Activated CD4-positive, alpha-beta T cell treated with anti-CD3 and anti-CD28 coated beads, Interleukin-2, amount 50 U/mL, for 24 hours (primary cell): ENCODE measurements around the gene ZDHHC24.

Experiments used
- DNase-seq, 2 donors: peaks; one replicate each; pipeline ENCODE4 v3.0.0-alpha.2; 2020; ENCODE audit warnings: low read depth in 1 of 2, low spot score in 1 of 2

Gene ZDHHC24

DNA sequence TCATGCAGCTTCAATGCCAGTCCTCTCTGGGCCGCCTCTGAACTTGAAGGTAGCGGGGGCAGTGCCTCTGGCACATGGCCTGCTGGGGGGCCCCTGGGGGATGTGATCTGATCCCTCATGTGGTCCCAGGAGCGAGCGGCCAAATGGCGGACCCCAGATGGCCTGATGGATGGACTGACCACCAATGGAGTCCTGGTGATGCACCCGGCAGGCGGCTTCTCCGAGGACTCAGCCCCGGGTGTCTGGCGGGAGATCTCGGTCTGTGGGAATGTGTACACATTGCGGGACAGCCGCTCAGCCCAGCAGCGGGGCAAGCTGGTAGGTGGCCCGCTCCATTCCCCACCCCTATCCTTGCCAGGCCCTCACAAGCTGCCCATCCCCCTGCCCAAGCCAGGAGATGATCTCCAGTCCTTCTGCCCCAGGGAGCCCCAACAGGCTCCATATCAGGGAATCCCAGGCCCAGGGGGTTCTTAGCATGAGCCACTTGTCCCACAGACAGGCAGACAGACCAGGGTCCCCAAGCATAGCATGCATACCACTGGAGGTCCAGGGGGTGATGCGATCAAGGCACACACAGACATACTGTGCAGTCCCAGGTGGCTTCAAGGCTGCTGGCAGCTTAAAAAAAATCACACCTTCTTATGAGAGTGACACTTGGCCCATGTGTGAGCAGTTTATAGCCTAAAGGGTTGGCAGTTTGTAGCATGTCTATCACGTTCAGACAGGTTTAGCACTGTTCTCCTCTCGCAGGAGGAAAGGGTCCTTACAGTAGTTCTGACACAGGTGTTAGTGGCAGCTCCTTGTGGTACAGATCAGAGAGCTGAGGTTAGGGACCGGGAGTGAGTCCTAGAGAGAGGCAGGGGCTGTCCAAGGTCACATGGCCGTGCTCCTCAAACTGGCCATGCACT, 72.0 kb downstream of the ZDHHC24 start:
- DNase-seq = no peak

DNA sequence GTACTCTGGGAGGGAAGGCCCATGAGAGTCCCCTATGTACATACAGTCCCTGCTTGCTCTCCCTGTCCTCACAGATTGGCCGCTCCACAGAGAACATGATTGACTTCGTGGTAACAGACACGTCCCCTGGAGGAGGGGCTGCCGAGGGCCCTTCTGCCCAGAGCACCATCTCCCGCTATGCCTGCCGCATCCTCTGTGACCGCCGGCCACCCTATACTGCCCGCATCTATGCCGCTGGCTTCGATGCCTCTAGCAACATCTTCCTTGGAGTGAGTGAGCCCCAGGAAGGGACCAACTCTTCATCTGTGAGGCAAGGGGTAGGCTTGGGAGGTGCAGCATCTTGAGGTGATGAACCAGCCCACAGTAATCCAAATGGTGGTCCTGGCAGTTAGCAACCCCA, 72.7 kb downstream of the ZDHHC24 start:
- no peak for DNase-seq

DNA sequence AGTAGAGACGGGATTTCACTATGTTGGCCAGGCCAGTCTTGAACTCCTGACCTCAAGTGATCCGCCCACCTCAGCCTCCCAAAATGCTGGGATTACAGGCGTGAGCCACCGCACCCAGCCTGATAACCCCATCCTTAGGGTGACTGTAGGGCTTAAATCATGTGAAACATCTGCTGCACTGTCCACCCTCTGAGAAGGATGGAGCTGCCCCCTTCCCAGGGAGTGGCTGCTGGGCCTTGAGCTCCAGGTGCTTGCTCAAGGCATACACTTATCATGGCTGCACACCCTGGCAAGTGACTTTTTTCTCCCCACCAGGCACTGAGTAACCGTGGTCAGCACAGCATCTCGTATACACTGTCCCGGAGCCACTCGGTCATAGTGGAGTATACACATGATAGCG, 73.8 kb downstream of the ZDHHC24 start:
- no peak for DNase-seq

DNA sequence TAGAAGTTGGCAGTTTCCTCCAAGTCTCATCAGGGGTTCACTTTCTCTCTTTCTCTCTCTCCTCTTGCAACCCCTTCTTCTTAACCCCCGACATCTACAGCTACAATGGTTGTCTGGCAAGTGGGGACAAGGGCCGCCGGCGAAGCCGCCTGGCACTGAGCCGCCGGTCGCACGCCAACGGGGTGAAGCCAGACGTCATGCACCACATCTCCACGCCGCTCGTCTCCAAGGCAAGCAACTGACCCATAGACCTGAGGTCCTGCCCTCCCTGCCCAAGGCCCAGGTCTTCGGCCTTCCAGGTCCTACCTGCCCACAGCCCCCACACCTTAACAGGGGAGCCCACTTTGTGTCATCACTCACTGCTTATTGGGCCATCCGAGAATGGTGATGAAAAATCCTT, 74.7 kb downstream of the ZDHHC24 start:
- DNase-seq = no peak
